Adipose tissue (tissue), 3 donors: ENCODE measurements around the gene BDKRB2. TPM values are rescaled to one million over a fixed set of nuclear protein-coding genes. Genes with fewer than 3 reads are reported as not detected.

Source experiments
- H3K27ac ChIP-seq: one replicate; pipeline ENCODE4 v1.5.1; 2013; ENCODE audit warnings: low read depth, low read length
- WGBS, 3 donors: extraction: QIAGEN DNeasy Blood & Tissue Kit; methylation state at CpG; one replicate each; pipeline ENCODE4 v1.1.7; 2013; 5-methylcytosine and 5-hydroxymethylcytosine counted together
- polyA plus RNA-seq, 3 donors: library from polyadenylated mRNA; stranded (reverse); fragments of 200-250 nt; gene quantifications; one replicate each; pipeline ENCODE4 v1.2.3, GENCODE V29; 2013
- donor health status: healthy with polysubstance abuse.
- donor health status: Bipolar disorder and iron deficiency.
- donor health status: healthy.

The BDKRB2 gene
- polyA plus RNA-seq, 3 donors, result 4.2 to 22.6 (median 9.4) TPM

DNA sequence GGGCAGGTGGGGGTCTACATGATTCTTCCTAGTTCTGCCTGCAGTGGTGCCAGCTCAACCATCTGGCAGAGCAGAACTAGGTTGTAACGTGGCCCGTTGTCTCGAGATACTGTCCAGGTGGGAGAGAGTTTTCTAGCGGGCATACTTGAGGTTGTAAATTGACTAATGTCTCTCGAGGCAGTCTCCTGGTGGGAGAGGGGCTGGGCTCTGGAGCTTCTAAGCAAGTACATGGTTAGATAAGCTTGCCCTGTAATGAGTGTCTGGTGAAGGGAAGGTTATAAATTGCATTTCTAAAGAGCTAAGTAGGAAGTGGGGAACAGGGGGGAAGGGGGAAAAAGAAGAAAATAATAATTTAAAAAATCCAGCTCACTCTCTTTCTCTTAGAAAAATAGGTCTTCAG lies 69.5 kb downstream of the BDKRB2 start:
- no peak overlapping the region for H3K27ac ChIP-seq
- WGBS, 3 donors, result 70 to 85% (median 77%) methylated on average over 5 of the region's 5 CpGs

DNA sequence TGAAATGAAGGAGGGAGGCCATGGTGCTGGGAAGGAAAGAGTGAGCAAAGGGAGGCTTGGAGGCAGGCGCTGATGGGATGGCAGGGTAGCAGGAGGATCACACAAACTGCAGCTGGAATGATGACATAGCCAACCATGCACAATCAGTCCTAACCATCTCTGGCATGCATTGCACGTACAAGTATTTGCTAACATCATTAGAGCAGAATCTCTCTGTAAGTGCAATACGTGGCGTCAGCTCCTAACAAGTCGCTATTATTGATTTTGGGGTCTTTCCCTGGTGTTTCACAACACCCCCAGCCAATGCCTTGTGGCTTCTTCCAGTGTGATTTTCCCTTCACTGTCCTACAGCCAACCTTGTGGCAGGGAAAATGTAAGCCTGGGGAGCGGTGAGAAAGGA lies 69.9 kb downstream of the BDKRB2 start:
- WGBS, 3 donors, result 69 to 80% (median 70%) methylated on average over 6 of the region's 6 CpGs
- no peak overlapping the region for H3K27ac ChIP-seq

DNA sequence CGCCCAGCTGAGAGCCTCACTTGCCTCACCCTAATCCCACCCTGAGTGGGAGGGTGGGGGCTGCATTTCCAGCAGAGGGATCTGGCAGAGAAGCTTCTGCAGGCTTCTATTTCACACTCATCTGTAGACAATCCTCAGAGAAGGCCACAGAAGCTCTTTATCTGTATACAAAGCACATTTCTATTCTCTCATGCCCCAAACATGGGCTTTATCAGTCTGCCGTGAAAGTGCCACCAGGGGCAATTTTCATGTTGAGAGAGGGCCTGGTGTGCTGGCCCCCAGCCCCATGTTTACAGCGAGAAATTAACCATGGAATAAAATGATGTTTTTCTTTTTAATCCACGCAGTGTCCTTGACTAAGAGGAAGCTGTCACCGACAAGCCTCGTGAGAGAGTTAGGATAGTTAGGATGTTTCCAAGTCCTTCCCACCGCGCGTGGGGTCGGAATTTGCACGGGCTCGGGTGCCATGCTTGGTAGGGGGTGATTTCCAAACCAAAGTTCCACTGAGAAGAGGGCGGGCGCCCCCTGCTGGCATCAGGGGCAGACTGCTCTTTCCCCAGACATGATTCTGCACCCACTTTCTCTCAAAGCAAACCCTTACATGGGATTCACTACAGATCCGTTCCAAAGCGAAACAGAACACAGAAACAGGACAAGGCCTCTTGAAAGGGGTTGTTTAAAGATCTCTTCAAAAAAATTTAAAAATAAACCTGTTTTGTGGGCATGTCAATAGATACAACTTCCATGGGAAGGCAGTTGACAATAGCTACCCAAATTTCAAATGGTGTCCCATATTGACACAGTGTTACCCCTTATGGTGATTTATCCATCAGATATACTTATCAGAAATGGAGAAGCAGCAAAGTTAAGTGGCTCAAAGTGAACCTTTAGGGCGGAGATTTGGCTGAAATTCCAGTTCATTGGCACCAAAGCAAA lies 70.8 kb downstream of the BDKRB2 start:
- no peak overlapping the region for H3K27ac ChIP-seq
- WGBS, 3 donors, result 15 to 19% (median 17%) methylated on average over 17 of the region's 17 CpGs

DNA sequence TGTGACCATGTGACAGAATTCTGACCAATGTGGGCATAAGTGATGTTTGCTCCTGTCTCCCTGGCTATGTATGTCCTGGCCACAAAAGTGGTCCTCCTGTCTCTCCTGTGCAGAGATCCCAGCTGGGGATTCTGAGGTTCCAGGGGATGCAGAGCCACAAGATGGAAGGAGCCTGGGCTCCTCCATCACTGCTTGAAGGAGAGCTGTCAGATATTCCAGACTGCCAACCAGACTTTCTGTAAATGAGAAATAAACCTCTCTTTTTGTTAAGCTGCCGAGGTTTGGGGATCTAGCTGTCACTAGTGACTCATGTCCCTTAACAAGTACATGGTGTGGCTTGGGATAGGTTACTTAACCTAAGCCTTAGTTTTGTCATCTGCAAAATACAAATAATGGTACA lies 73.3 kb downstream of the BDKRB2 start:
- 96 to 100% (median 100%) methylated on average over 1 of the region's 1 CpG for WGBS, 3 donors
- no peak overlapping the region for H3K27ac ChIP-seq

DNA sequence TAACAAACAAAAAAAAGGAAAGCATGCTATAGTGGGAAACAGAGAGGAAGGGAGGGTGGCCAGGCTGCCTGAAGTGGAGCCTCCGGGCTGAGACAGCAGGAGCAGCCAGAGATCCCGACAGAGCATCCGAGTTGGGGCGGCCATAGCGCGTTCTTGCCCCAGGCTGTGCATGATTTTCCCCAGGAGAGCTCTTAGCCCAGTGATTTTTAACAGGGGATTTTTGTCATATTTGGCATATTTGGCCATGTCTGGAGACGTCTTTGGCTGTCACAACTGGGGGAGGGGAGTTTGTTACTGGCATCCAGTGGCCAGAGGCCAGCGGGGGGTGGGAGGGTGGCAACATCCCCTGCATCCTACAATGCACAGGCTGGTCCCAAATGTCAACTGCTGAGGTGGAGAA lies 74.9 kb downstream of the BDKRB2 start:
- WGBS, 3 donors, result 70 to 87% (median 76%) methylated on average over 8 of the region's 8 CpGs
- H3K27ac ChIP-seq, result no peak overlapping the region

DNA sequence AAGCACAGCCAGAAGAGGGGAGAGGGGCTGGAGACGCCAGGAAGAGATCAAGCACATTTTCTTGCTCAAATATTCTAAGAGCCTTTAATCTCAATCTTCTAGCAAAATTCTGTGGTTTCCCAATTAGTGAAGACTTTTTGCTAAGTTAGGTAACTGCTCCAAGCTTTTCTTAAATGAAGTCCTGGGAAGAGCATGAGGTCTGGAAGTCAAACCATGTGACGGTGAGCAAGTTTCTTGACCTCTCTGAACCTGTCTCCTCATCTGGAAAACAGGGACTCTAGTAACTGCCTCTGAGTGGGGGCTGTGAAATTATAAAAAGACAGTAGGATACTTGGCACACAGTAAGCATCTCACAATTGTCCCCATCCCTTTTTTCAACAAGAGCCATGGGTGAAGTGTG lies 75.5 kb downstream of the BDKRB2 start:
- 91 to 97% (median 97%) methylated on average over 2 of the region's 2 CpGs for WGBS, 3 donors

DNA sequence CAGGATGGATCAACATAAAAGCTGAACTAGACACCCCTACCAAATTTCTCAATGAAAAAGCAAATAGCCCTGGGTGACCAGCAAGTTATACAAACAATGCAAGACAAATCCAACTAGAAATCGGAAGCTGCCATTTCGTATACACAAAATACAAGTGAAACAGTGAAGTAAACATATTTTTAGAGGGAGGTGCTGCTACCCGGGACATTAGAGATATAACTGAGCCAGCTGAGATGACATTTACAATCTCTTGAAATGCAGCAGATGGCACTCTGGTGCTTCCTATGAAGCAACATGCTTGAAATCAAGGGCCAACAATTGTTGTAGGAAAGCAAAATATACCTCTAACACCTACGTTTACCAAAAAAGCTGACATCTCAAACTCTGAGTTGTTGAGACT lies 76.8 kb downstream of the BDKRB2 start:
- 61 to 71% (median 69%) methylated on average over 4 of the region's 4 CpGs for WGBS, 3 donors
- H3K27ac ChIP-seq, result no peak overlapping the region

More for the DNA sequence above, 75.5 kb downstream of the BDKRB2 start:
- no peak overlapping the region for H3K27ac ChIP-seq

DNA sequence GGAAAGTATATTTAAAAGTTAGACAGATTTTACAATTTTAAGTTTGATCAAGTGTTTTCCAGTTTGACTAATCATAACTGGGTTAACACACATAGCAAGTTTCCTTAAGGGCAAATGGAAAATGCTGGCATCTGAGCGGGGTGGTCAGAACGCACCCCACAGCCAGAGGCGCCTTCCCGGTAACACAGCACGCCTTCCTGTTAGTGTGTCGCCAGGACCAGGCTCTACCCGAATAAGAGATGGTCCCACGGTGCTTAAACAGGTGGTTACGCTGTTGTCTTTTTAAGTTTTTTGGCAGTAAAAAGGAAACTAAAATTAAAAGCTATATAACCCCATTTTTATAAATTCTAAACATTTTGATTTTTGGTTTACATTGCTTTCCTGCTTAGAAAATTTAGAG lies 79.4 kb downstream of the BDKRB2 start:
- no peak overlapping the region for H3K27ac ChIP-seq
- WGBS, 3 donors, result 76 to 94% (median 91%) methylated on average over 9 of the region's 9 CpGs

DNA sequence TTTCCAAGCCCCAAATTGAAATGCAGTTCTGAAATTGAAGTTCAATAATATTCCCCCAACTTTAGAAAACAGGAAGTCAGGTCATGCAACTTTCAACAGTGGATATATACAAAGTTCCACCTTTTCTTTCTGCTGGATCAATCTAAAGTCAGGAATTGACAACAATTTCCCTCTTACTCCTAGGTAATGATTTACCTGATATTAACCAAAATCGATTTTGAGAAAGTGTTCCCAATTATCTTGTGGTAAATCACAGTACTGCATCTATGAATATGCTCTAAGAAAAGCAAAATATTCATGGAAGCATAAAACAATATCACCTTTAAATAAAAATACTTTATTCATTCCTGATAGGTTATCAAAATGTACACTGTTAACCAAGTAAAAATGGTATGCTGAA lies 79.8 kb downstream of the BDKRB2 start:
- 23 to 72% (median 61%) methylated on average over 1 of the region's 1 CpG for WGBS, 3 donors
- no peak overlapping the region for H3K27ac ChIP-seq

DNA sequence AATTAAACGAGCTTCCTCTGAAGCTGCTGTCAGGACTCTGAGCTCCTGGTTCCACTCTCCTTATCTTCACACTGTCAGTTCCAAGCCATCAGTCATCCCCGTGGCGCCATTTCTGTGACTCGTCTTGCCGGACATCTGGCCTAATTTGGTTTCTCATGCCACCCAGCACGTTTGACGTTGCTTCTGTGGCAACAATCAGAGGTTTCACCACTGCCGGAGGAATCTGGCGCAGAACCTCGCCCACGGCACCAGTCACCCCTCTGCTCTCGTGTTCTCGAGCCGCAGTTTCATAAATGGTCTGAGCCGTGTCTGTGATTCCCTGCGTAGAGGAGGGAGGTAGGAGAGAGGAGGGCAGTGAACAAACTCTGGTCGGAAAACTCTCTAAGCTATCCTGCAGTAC lies 81.0 kb downstream of the BDKRB2 start:
- H3K27ac ChIP-seq, result no peak overlapping the region
- 59 to 80% (median 68%) methylated on average over 17 of the region's 17 CpGs for WGBS, 3 donors

DNA sequence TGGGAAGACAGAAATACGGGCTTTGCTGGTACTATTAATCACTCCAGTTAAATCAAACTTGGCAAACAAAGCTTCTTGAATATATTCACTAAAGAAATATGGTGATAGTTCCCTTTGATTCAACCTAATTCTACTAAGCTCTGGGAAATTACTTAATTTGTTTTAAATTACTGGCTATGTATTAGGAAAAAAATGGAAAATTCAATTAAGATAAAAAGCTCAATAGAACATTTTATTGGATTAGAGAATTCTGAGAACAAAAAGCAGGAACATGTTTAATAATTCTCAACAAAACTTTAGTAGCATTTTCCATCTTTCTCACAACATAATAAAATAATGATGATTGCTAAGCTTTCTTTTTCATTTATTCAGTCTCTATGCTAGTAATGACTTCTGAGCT lies 81.6 kb downstream of the BDKRB2 start:
- no peak overlapping the region for H3K27ac ChIP-seq
- WGBS, 3 donors, result 72 to 90% (median 81%) methylated on average over 1 of the region's 1 CpG

DNA sequence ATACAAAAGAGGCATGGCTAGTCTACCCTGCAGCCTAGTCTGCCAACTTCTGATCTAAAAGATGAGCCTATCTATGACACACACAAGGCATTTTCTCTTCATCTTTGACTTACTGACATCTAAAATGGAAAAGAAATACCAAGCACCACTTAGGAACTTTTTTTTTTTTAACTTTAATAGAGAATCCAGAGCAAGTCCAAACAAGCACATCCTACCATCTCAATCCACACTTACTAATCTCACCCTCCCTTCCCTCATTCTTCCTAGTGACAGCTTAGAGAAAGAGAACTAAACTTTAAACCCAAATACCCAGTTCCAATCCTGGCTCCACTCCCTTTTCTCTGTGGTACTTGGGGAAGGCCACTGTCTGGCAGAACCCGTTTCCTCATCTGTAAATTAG lies 83.2 kb downstream of the BDKRB2 start:
- WGBS, 3 donors, result 76 to 100% (median 96%) methylated on average over 1 of the region's 1 CpG
- H3K27ac ChIP-seq, result no peak overlapping the region

Other genes starting within 250 kb of the BDKRB2 start
- gene C14orf132, start 165.5 kb upstream of the BDKRB2 start, polyA plus RNA-seq, result 1 to 10 TPM; 1.4 to 6.9 (median 2.1) TPM
- 10 to 100 TPM in 1 of 3 donors, 1 to 10 TPM in 2; 1.2 to 18.1 (median 4.4) TPM for gene BDKRB1, start 51.4 kb downstream of the BDKRB2 start, polyA plus RNA-seq
- gene ATG2B, start 158.5 kb downstream of the BDKRB2 start, polyA plus RNA-seq, result 1 to 10 TPM; 3.5 to 5.2 (median 4.4) TPM
- gene GSKIP, start 158.7 kb downstream of the BDKRB2 start, polyA plus RNA-seq, result 10 to 100 TPM in 2 of 3 donors, 1 to 10 TPM in 1; 6.2 to 17.3 (median 13.4) TPM
- 1 to 10 TPM in 2 of 3 donors, under 1 TPM in 1; 0.28 to 2.4 (median 1.1) TPM for gene AK7, start 187.3 kb downstream of the BDKRB2 start, polyA plus RNA-seq